ENCODE results near the gene TRIM71. TPM values are rescaled to one million over a fixed set of nuclear protein-coding genes. Genes with fewer than 3 reads are reported as not detected.

Gene TRIM71
- total and polyA plus RNA-seq, 12 donors, result 0.07 TPM; not detected in 11

- Histone ChIP-seq H3K4me3 (no peak overlapping the region), H3K36me3 (no peaks in the 10 kb centered on the region), H3K9me3 (no peaks in the 10 kb centered on the region), H3K27me3 (peaks cover 0 to 13% (median 0%) of the 10 kb centered on the region in 7 donors), H3K4me1 (peaks cover 0 to 7% (median 0%) of the 10 kb centered on the region in 9 donors), H3K27ac (no peak overlapping the region)
- DNase-seq (no peak), ATAC-seq (no peak)
- no peak for TF ChIP-seq CTCF (IDR thresholded peaks at IDR 0.05)
- WGBS, 2 donors, result 82 to 86% methylated on average over 2 of the region's 2 CpGs
- intact Hi-C loops (cut with DNase I), result no loop called here
Observed at GRCh38 chr3:32877598-32877997, 59.8 kb downstream of the TRIM71 start.

DNA sequence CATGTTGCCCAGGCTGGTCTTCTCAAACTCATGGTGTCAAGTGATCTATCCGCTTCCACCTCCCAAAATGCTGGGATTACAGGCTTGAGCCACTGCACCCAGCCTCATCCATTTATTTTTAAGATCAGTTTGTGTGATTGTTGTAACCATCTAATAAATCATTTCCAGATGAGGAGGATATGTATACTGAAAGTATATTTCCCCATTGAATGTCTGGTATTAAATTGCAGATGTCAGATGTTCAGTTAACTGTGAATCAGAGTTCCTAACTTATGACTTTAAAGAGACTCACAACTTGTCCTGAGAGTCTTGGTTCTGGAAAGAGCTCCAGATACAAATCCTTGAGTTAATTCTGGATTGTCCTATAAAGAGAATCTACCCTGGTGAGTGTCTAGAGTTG, 62.4 kb downstream of the TRIM71 start:
- no peak overlapping the region for H3K4me3 ChIP-seq
- no peaks in the 10 kb centered on the region for H3K4me1 ChIP-seq
- no peaks in the 10 kb centered on the region for H3K9me3 ChIP-seq
- H3K27me3 ChIP-seq, result peaks cover 0 to 13% (median 0%) of the 10 kb centered on the region in 7 donors
- no peak overlapping the region for H3K27ac ChIP-seq
- DNase-seq, result no peak
- TF ChIP-seq CTCF (IDR thresholded peaks at IDR 0.05), result no peak
- ATAC-seq, result no peak
- intact Hi-C loops (cut with DNase I), result no loop called here
- no peaks in the 10 kb centered on the region for H3K36me3 ChIP-seq
- WGBS, 2 donors, result 100% methylated on average over 1 of the region's 1 CpG

DNA sequence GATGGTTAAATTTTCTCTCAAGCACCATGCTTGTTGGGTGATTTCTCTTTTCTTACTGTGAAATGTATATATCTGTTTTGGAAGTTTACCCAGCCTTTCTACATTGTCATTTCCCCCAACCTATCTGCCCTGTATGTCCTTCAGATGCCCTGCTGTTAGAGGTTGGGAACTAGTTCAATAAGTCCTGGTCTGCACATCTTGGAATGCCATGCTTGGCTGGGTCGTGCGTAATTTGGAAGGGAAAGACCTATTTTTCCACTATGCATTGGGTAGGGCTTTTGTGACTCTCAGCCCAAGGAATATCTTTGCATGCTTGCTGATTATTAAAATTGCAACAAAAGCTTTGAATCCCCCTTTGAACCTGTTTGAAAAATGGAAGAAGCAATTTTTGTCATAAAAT, 63.8 kb downstream of the TRIM71 start:
- Histone ChIP-seq H3K4me1 (no peaks in the 10 kb centered on the region), H3K9me3 (no peaks in the 10 kb centered on the region), H3K36me3 (no peaks in the 10 kb centered on the region), H3K4me3 (no peak overlapping the region), H3K27ac (no peak overlapping the region), H3K27me3 (peaks cover 0 to 10% (median 0%) of the 10 kb centered on the region in 7 donors)
- TF ChIP-seq CTCF (IDR thresholded peaks at IDR 0.05), result no peak
- intact Hi-C loops (cut with DNase I), result no loop called here
- DNase-seq (no peak), ATAC-seq (no peak)
- WGBS, 2 donors, result 85 to 92% methylated on average over 2 of the region's 2 CpGs

- Histone ChIP-seq H3K27me3 (peaks cover 0 to 6% (median 0%) of the 10 kb centered on the region in 7 donors), H3K4me3 (no peak overlapping the region), H3K9me3 (no peaks in the 10 kb centered on the region), H3K27ac (no peak overlapping the region), H3K4me1 (no peaks in the 10 kb centered on the region), H3K36me3 (no peaks in the 10 kb centered on the region)
- no peak for TF ChIP-seq CTCF (IDR thresholded peaks at IDR 0.05)
- ATAC-seq (no peak), DNase-seq (no peak)
- intact Hi-C loops (cut with DNase I), result no loop called here
- WGBS, 2 donors, result 80 to 90% methylated on average over 1 of the region's 1 CpG
Observed at GRCh38 chr3:32882189-32882588, 64.4 kb downstream of the TRIM71 start.

Data from heart right ventricle (tissue), 16 donors.